HG03159 (cell line): ENCODE measurements around the gene AMPD1.

Experiments
- ATAC-seq: cut with Tn5 transposase; IDR thresholded peaks from one replicate; pipeline ENCODE4 v1.9.1; 2021; ENCODE audit warnings: mild to moderate bottlenecking, moderate library complexity; ENCODE audit not compliant: unreplicated experiment

Gene AMPD1

DNA sequence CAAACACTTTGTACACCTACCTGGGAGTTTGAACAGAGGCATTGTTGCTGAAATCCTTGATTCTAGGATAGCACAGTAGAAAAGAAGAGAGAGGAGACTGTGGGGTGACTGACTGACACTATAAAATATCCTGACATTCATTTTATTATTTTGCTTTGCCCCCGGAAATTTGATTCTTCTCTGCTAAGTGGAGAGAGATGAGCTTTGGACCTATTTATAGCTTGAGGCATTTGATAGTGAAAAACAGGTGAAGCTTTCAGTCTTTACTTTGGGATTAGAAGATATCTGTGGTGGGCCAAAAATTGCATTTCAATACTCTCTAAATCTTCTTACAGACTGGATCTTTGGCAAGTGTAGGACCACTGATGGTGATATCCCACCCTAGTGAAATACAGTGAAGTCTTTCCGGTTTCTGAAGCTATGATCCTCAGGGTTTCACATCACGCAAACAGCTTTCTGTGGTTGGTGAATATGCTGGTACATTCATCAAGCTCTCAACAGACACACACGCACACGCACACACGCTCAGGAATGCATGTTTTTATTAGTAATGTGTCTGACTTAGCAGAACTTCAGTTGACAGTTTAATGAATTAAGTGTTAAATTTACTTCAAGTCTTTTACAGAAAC, at the start of gene AMPD1:
Gene AMPD1 (minus strand): TSS at position 117 of the 629 bp plus-strand sequence. CDS start 75 bp downstream, at position 42.
- ATAC-seq, result no peak

- no peak for ATAC-seq
Measured at GRCh38 chr1:114741963-114742746, 46.8 kb upstream of the AMPD1 start.

- no peak for ATAC-seq
Measured at GRCh38 chr1:114740331-114740730, 45.0 kb upstream of the AMPD1 start.

DNA sequence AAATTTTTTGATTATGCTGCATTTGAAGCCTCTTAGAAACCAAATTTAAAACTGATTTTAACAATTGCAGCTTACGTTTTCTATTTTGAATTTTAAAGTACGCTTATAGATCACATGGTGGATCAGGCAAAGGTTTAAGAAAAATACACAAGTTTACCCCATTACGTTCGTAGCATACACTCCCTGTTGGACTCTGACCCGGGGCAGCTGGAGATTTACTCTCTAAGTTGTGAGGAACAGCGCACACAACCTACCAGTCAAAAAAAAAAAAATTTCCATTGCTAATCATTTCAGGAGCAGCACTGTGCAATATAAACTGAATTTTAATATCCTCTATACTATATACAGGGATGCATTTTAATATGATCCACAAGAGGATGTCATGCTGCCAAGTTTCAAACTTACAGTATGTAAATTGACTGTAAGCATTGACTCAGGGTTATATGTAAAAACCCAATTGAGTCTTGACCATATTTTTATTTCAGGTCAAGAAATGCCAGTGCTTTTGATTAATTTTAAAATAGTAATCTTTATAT, 42.0 kb upstream of the AMPD1 start:
- no peak for ATAC-seq

DNA sequence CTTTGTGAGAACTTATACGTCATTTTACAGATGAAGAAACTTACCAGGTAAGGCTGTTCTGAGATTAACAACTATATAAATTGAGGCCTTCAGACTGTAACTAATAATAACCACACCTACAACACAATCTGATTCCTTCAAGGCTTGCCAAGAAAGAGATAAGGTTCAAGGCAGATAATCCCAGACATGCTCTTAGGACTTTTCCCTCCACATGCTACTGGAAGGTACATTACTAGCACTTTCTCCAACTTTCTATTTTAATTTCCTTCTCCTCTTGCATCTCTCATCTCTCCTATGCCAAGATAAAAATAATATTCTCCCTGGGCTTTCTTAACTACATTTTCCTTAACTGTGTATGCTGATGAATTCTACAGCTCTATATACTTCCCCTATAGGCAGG, 40.1 kb upstream of the AMPD1 start:
- no peak for ATAC-seq

GRCh38 chr1:114729782-114730181, 34.4 kb upstream of the AMPD1 start:
- ATAC-seq, result no peak

GRCh38 chr1:114728553-114728952, 33.2 kb upstream of the AMPD1 start:
- no peak for ATAC-seq

DNA sequence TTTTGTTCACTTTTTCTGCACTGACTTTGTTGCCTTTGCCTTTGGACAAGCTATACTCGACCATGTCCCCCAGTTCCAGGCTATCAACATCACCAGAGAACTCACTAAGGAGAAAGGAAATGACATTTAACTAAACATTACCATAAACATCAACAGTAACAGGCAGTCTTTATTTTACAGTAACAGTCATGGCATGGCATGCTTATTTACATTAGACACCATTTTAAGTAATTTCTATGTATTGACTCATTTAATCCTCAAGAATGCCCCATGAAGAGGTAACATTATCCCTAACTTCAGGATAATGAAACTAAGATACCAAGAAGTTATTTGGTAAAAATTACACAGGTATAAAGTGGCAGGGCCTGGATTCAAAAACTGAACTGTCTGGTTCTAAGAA, 29.9 kb upstream of the AMPD1 start:
- no peak for ATAC-seq

DNA sequence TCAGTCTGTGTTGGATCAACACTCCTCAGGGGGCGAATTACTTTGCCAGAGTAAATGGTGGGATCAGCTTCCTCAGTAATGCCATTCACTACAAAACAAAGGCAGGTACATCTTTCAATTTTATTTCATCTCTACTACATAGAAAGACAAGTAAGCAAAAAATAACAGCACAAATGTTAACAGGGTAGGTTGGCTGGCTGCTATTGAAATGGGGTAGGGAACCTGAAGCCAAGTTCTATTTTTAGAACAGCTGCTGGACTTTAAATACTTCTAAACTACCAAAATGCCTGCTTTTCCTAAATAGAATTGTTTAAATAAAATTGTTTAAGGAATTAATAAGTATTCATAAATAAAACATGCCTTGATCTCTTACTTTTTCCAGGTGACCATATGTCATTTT, 28.6 kb upstream of the AMPD1 start:
- ATAC-seq, result no peak

DNA sequence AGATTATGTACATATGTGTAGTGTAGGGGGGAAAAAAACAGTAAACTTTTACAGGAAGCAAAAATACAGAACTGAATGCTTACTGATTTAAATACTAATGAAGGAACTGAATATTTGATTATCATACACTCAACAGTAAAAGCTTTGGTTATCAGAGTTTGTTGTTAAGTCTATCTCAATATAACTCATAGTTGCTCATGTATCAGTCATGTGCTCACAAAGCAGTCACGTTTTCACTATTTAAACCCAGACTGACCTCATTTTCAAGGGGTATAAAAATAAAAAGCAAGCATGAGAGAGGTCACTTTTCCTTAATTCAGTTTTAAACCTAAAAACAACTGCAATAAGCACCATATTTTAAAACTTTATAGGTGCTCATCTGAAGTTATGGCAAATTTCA, 28.1 kb upstream of the AMPD1 start:
- ATAC-seq, result no peak

- no peak for ATAC-seq
Measured at GRCh38 chr1:114720492-114720891, 25.1 kb upstream of the AMPD1 start.

- ATAC-seq, result no peak
Measured at GRCh38 chr1:114719424-114719787, 24.1 kb upstream of the AMPD1 start.

DNA sequence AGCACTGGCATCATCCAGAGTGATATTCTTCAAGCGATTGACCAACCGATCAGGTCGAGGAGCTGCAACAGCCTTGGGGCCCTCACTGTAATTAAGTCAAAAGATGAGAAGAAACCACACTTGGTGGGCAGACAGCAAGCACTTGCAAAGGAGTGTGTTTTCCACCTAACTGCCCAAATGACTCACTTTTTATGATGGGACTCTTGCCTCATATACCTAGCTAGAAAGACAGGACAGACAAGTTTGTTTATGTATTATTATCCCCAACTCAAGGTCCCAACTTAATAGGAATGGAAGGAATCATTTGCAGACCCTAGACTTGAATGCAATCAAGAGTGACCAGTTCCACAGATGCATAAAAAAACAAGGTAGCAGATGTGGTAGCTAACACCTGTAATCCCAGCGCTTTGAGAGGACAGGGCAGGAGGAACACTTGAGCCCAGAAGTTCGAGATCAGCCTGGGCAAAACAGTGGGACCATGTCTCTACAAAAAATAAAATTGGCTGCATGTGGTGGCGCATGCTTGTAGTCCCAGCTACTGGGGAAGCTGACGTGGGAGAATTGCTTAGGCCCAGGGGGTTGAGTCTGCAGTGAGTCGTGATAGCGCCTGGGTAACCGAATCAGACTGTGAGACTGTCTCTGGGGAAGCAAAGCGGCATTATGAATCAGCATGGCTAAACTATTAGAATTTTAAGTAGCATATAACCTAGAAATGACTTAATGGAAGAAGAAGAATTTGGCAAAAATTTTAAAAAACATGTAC, 23.5 kb upstream of the AMPD1 start:
- ATAC-seq, result no peak

- peak; percentile 95 for ATAC-seq
Measured at GRCh38 chr1:114716304-114717170, 21.2 kb upstream of the AMPD1 start, which contains the start of gene NRAS. NRAS (minus strand) TSS chr1:114716771; CDS start chr1:114716160, 611 bp downstream.

DNA sequence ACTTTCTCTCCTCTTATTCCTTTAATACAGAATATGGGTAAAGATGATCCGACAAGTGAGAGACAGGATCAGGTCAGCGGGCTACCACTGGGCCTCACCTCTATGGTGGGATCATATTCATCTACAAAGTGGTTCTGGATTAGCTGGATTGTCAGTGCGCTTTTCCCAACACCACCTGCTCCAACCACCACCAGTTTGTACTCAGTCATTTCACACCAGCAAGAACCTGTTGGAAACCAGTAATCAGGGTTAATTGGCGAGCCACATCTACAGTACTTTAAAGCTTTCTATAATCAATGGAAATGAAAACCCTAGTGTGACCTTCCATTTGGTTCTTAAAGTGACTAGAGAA, 20.6 kb upstream of the AMPD1 start:
- ATAC-seq, result no peak

DNA sequence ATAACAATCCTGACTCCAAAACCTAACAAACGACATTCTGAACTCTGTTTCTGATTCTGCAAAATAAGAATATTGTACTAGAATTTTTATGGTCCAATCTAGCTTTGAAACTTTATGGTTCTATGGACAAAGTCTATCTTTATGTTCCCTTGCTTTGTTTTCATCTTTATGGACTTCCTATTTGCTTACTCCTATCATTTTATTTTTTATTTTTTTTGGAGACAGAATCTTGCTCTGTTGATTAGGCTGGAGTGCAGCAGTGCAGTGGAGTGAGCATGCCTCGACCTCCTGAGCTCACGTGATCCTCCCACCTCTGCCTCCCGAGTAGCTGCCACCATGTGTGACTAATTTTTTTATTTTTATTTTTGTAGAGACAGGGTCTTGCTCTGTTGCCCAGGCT, 17.6 kb upstream of the AMPD1 start:
- ATAC-seq, result no peak

DNA sequence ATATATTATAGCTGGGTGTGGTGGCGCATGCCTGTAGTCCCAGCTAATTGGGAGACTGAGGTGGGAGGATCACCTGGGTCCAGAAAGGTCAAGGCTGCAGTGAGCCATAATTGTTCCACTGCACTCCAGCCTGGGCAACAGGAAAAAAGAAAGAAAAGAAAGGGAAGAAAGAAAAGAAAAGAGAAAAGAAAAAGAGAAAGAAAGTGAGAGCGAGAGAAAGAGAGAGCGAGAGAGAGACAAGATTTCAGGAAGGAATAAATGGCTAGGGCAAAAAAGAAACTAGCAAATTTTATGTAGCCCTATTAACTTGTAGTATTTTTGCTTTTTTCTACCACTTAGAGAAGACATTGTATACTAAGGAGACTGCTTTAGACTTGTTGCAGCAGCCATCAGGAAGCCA, 15.0 kb upstream of the AMPD1 start:
- ATAC-seq, result no peak

DNA sequence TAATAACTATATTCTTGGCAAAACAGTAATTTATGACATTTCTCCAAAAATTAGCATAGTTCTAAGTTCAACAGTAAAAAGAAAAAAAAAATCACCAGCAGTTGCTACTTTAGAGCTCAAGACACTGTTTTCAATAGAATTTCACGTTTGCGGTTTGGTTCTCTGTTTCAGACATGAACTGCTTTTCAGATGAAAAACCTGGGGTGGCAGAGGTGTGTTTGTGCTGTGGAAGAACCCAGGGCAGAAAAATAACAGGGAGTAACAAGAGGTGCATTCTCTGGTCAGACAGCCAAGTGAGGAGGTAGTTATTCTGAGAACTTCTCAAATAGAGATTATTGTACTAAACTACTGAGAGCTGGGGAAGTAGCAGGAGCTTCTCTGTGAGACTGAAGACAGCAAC, 12.3 kb upstream of the AMPD1 start:
- ATAC-seq, result no peak

DNA sequence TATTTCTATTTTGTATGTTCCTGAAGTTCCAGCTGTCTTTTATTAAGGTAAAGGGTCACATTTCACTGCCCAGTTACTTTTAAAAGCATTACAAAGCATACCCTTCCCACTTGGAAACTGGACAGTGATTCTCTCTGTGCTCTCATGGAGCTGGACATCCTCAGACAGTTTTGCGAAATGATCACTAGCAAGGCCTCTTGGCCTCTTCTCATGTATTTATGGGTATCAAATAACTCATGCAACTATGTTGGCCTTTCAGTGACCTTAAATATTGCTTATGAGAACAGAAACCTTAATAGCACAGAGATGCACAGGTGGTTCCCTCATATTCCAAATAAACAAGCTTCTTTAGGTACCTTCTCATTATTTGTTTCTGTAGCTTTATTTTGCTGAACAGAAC, 7.9 kb upstream of the AMPD1 start:
- ATAC-seq, result no peak

DNA sequence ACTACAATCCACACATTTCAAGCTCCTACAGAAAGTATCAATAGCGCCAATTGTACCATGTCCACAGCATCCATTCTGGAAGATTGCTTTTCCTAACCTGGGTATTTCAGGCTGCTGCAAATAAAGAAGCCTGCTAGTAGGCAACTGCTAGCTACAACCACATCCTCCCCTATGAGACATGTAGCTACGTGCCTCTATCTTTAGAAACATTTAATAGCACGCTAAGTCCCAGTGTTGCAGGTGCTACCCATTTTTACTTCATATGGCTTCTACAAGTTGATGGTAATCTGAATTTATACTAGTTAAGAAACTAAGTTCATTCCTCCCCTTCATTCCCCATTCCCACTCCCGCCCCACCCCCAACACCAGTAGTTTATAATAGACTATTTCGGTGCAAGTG, 7.4 kb upstream of the AMPD1 start:
- ATAC-seq, result no peak

- ATAC-seq, result no peak
Measured at GRCh38 chr1:114701931-114702330, 6.6 kb upstream of the AMPD1 start.
